NT2/D1 (cell line): ENCODE data around the gene SNN.

Experiments
- SUZ12 ChIP-seq: IDR thresholded peaks from 2 replicates; pipeline ENCODE4 v1.6.1; 2011; ENCODE audit not compliant: insufficient read length, insufficient read depth; ENCODE audit errors: extremely low read depth
- YY1 ChIP-seq: IDR thresholded peaks from 2 replicates; pipeline ENCODE4 v1.6.1; 2011; ENCODE audit not compliant: insufficient read length, insufficient read depth
- ZNF274 ChIP-seq: IDR thresholded peaks from 2 replicates; pipeline ENCODE4 v1.6.1; 2011; ENCODE audit warnings: mild to moderate bottlenecking, low read depth, low read length

GRCh38 chr16:11677959-11678881 lies 10.0 kb downstream of the SNN start:
- no peak for TF ChIP-seq YY1
- TF ChIP-seq SUZ12, result no peak
- TF ChIP-seq ZNF274, result no peak
